HG02759 (cell line): ENCODE data around the gene UBE2V1.
"Not testable (repeated sequence)": the region's sequence is repeated elsewhere in the genome, so short reads cannot be mapped to it uniquely, and the experiment has no call there.

Experiments used
- ATAC-seq: cut with Tn5 transposase; IDR thresholded peaks from one replicate; pipeline ENCODE4 v1.9.1; 2021; ENCODE audit warnings: mild to moderate bottlenecking, moderate library complexity; ENCODE audit not compliant: unreplicated experiment

The UBE2V1 gene

DNA sequence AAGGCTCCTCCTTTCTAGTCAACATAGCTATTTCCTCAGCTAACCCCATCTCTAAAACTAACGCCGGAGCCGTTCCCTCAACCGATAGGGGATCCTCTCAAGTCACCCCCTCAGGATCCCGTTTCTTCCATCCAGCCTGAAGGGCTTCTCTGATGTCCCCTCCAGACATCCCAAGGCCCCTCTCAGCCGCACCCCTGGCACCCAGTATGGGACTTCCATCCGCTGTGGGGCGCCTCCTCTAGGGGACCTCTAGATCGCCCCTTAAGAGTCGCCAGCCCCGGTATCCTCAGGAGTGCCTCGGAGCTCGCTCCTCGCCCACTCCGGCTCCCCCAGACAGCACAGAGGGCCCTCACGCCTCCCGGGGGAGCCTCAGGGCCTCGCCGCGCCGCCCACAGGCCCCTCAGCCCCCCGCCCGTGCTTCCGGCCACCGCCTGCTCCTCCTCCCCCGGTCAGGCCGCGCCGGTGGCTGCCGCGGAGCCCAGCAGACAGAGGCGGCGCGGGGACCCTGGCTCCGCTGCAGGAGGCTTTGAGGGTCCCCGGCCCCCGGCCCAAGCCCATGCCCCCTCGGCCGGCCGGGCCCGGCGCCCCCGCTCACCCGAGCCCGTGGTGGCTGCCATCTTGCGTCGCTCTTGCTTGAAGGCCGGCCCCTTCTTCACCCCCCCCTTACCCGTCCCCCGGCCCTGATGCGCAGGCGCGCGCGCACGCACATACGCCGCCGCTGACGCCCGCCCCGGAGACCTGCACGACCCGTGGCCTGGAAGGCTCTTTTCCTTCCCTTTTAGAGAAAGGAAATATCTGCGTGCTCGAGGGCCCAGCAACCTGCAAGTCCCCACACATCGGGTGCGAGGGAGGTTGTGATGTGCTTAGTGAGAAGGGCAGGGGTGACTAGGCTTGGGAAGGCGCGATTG lies at the start of gene UBE2V1:
TSS of gene UBE2V1 (minus strand) at position 639 of the 908 bp plus-strand sequence. CDS start at position 617, 22 bp downstream.
- ATAC-seq, result peak; percentile 46

DNA sequence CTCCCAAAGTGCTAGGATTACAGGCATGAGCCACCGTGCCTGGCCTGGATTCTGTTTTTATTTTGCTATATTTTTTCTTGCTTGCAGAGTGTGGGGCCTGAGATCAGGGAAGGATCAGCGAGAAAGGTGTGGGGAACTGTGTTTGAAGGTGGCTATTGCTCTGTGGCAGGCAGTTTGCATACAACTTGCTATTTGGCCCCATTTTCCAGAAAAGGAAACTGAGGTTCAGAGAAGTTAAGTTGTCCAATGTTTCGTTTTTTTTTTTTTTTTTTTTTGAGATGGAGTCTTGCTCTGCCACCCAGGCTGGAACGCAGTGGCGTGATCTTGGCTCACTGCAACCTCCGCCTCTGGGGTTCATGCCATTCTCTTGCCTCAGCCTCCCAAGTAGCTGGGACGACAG lies 48.5 kb upstream of the UBE2V1 start:
- not testable (repeated sequence) for ATAC-seq

DNA sequence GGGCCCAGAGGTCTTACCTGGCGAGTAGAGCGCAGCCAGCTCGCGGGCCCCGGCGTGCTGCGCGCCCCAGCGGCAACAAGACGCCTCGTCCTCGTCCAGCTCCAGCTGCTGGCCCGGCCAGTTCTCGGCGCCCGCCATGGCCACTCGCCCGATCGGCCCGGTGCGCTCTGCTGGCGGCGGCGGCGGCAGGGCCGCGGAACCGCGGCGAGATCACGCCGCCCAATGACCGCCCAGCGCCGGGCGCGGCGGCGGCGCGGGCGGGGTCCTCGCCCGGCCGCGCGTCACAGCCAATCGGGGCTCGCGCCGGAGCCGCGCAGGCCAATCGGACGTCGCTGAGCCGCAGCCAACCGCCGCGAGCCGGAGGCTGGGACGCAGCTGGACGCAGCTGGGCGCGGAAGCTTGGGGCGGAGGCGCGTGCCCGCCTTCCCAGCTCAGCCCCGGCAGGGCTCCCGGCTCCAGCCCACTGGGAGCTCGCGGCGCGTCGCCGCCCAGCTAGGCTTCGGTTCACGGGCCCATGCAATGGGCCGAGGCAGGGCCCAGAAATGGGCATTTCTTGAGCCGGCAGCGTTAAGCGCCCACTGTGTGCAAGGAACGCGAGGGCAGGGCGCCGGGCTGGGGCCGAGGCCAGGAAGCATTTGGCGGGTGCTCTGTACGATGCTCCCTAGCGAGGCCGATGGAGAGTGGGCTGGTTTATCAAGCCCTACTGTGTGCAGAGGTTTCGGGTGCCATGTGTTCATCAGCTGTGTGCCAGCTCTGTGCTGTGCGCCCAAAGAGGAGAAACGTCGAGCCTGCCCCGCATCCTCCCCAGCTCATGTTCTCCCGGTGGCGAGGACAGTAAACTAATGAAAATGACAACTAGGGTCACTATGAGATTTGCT lies 40.8 kb upstream of the UBE2V1 start, which contains the start of gene PEDS1:
TSS of gene PEDS1 (minus strand) at position 224 of the 878 bp plus-strand sequence. CDS start at position 138, 86 bp downstream.
- peak; percentile 96 for ATAC-seq

DNA sequence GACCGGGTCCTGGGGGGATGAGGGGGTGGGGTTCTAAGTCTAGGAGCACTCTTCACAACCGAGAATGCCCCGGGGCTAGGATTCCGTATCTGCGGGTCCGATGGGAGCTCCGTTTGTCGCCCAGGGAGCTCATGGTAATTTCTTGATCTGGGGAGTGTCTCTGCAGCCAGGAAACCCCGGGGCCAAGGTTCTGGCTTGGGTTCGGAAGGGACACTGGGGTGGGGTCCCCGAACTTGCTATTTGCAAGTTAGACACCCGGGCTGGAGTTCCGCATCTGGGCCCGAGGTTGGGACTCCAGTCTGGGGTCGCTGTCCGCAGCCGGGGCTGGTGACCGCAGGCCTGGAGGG lies 40.2 kb upstream of the UBE2V1 start:
- peak; percentile 1 for ATAC-seq

DNA sequence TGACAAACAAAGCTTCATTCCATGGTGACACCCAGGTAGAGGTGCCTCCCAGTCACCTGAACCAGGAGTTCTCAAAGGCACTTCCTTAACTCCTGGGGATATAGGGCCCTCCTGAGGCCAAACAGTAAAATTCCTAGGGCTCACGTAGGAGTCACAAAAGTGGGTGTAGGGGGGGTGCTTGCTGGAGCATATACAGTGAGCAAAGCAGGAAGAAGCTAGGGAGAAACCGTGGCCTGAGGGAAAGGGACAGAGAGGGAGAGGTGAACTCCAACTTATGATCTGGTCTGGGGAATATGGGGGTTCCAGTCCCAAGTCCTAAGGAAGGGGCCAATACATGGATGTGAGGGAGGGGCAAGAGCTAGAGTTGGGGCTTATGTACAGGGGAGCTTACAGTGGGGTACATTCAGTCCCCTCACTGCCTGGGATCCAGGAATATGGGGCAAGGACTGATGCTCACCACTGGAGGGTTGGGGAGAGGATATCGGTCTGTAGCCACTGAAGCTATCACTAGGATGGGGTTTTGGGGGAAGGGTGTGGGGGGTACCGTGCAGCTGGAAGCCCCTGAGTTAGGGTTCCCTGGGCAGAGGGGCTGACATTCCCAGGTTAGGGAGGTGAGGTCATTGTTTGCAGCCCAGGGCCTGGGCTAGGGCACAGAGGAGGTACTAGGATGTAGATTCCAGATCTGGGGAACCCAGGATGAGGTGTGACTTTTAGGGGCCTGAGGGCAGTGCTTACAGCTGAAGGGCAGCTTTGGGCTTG lies 39.6 kb upstream of the UBE2V1 start:
- ATAC-seq, result no peak

DNA sequence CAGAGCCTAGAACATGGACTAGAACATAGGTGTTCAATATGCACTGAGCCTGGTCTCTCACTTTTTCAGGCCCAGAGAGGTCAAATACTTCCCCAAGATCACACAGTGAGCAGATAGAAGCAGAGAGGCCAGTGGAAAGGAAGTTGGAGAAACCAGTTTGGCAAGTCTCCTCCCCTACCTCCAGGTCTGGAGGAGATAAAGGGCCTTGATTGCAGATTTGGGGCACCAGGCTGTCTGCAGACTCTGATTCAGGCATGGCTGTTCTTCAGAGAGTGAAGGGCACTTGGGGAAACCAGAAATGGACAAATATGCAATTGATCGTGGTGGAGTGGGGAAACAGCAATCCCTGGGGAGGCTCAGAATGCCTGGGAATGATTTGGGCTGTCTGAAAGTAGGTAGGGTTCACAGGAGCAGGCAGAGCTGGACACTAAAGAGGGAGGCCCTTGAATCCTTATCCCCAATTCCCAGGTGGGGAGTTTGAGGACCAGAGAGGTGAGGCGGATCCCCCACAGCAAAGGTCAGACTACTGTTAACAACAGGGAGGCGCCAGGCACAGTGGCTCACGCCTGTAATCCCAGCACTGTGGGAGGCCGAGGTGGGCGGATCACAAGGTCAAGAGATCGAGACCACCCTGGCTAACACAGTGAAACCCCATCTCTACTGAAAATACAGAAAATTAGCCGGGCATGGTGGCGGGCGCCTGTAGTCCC lies 38.2 kb upstream of the UBE2V1 start:
- ATAC-seq, result no peak

DNA sequence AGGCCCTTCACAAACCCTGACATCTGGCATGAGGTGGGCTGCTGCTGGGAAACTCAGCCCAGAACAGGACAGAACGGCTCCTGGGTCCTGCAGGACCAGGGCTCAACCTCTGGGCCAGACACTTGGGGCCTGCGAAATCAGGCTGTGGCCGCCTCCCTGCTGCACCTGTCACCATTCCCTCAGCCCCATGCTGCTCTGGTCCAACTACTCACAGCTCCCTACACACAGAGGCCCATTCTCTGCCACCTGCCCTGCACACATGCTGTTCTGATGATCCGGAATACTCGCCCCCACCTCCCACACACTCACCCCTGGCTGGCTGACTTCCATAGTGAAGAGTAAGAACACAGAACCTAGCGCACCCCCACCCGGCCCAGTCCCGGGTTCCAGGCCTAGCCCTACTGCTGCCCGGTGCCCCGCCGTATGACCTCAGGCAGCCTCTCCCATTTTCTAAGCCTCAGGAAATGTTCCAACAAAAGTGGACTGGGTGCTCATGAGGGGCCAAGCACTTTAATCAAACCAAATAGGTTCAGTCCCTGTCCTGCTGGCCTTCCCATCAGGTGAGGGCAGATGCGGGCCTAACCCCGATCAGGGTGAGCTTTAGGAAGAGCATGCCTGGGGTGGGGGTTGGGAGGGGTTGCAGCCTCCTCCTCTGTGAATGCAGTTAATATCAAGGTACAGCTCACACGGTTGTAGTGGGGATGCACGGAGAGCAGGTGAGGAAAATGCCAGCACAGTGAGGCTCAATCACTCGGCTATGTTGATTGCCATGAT lies 36.7 kb upstream of the UBE2V1 start:
- no peak for ATAC-seq

DNA sequence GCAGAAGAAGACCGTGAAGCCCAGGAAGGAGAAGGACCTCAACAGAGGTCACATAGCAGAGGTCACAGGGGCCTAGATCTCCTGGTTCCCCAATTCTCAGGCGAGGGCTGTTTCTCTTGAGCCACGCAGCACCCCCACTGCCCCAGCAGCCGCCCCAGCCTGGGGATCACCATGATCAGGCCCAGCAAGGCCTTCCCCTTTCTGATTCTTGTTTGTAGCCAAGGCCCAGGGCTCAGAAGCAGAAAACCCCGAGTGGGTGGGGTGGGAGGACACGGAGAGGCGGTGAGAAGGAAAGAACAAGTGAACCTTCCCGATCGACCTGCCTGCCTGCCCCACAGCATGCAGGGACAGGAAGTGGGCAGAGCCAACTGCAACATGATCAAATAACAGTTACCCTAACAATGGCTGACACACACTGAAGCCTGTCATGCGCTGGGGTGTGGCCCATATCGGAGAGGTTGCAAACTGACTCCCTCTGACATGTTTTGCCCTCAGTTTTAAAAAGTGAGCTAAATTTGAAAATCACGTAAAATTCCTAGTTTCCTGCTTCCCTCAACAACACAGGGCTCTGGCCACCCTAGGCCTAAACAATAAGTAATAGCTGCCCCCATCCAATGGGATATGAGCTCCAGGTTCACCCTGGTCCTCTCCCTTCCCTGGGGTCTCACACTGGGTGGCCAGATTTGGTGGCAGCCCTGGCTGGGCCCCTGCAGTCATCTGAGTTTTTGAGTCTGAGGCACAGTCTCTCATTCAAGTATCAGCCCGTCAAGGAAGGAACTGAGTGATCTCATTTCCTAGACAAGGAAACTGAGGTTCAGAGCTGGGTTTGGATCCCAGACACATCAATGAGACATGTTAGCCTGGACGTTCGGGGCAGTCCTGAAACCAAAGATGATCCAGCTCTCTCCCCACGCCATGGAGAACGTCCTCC lies 34.0 kb upstream of the UBE2V1 start:
- peak; percentile 84 for ATAC-seq

DNA sequence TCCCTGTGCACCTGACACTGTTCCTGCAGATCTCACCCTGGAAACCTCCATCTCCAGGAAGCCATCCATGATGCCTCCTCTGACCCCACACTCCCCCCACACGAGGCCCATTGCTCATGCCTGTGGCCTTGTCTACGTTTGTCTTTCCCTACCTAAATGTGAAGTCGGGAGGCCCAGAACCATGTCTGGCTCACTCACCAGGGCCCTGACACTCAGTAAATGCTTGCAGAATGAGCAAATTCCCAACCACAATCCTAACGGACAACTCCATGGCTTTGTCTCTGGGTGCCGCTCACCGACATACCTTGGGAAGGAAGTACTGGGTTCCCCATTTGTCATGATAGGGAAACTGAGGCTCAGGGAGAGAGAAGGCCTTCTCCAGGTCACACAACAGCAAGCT lies 33.3 kb upstream of the UBE2V1 start:
- ATAC-seq, result no peak

DNA sequence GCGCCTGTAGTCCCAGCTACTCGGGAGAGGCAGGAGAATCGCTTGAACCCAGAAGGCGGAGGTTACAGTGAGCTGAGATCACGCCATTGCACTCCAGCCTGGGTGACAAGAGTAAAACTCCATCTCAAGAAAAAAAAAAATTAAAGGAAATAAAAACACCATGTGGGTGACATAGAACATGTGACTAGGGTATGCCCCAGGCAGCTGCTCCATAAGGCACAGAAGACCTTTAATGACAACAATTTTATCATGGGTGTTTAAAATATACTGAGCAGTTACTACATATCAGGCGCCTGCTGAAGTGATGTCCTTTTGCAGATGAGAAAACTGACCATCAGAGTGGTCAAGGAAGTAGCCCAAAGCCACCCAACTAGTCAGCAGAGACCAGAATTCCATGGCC lies 32.6 kb upstream of the UBE2V1 start:
- ATAC-seq, result no peak

DNA sequence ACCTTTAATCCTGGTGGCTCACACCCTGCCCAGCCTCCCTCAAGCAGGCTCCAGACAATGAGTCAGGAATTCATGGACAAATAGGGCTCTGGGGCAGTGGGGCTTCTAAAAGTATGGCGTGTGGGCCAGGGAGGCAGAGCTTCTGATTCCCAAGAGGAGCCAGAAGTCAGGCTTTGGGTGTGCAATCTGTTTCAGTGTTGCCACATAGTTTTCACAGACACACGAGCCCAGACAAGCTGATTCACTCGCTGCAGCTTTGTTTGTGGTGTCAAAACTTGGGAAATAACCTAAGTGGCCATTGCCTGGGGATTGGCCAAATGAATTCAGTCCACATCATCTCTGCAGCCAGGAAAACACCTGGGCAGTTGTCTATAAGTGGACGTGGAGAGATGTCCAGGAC lies 31.4 kb upstream of the UBE2V1 start:
- no peak for ATAC-seq

DNA sequence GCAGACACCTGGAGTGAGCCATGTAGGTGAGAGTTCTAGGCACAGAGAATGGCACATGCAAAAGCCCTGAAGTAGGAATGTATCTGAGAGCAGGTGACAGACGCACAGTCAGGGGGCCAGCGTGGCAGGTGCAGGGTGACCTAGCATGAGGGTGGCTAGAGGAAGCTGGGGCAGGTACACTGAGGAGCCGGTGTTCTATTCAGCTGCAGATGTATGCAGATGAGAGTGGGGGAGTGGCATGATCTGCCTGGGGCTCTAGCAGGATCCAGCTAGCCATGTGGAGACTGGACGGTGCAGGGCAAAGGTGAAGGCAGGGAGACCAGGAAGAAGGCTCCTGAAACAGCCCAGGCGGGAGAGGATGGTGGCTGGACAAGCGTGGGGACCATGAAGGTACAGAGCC lies 29.9 kb upstream of the UBE2V1 start:
- ATAC-seq, result no peak

DNA sequence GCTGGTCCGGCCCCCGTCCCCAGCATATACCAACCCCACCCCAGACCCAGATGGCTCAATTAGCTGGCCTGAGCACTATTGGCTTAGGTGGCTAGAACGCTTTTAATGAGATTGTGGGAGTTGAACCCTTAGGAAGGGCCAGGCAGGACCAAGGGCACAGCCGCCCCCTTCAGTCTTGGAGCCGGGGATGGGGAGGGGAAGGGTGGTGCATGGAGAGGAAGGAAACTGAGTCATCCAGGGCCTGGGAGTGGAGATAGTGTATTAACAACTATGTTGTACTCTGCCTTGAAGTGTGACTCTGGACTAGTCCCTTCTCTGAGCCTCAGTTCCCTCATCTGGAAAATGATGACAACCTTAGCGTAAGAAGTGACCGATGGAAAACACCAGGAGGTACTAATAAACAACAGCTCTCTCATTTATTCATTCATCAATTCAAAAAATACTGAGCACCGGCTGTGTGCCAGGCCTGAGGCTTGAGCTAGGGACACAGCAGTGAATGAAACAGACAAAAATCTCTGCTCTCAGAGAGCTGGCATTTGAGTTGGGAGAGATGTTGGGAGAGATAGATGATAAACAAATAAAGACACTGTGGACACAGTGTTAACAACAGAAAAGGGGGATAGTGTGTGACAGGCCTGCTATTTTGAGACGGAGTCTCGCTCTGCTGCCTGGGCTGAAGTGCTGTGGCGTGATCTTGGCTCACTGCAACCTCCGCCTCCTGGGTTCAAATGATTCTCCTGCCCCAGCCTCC lies 29.0 kb upstream of the UBE2V1 start:
- ATAC-seq, result no peak

DNA sequence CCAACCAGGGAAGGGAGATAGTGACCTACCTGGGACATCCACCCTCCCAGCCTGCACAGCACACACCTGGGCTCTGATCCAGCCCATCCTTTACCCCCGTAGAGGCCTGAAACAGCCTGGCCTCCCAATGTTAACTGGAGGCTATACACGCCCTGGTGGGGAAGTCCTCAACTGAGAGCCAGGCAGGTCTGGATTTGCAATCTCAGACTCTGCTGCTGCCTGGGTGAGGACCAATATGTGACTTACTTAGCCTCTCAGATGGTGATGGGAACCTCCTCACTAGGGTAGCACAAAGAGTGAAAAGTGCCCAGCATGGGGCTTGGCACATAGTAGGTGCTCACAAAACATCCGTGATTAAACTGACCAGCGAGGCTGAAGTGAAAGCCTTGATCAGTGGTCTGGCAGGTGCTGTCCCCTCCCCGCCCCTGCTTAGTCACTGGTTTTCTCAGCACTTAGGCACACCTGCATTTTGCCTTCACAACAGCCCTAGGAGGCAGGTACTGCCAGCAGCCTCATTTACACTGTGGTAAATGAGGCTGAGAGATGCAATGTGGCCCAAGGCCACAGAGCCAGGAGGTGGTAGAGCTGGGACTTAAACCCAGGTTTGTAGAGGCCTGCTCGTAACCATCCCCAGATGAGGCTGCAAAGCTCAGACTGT lies 28.2 kb upstream of the UBE2V1 start:
- no peak for ATAC-seq

DNA sequence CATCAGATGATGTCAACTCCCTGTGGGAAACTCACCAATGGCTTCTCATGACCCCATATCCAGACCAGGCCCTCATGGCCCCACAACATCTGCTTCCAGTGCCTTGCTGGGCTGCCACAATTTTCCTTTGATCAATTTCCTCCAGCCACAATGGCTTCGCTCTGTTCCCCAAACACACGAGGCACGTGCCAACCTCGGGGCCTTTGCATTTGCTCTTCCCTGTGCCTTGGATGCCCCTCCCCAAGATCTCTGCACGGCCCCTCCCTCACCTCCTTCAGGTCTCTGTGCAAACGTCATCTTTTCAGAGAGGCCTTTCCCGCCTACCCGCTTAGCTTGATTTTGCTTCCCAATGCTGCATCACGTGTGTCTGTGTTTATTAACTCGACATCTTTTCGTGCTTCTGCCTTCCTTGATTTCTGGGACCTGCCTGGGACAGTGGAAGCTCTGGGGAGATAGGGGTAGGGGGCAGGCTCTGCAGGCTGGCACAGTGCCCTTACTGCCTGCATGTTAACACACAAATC lies 27.4 kb upstream of the UBE2V1 start:
- ATAC-seq, result no peak

DNA sequence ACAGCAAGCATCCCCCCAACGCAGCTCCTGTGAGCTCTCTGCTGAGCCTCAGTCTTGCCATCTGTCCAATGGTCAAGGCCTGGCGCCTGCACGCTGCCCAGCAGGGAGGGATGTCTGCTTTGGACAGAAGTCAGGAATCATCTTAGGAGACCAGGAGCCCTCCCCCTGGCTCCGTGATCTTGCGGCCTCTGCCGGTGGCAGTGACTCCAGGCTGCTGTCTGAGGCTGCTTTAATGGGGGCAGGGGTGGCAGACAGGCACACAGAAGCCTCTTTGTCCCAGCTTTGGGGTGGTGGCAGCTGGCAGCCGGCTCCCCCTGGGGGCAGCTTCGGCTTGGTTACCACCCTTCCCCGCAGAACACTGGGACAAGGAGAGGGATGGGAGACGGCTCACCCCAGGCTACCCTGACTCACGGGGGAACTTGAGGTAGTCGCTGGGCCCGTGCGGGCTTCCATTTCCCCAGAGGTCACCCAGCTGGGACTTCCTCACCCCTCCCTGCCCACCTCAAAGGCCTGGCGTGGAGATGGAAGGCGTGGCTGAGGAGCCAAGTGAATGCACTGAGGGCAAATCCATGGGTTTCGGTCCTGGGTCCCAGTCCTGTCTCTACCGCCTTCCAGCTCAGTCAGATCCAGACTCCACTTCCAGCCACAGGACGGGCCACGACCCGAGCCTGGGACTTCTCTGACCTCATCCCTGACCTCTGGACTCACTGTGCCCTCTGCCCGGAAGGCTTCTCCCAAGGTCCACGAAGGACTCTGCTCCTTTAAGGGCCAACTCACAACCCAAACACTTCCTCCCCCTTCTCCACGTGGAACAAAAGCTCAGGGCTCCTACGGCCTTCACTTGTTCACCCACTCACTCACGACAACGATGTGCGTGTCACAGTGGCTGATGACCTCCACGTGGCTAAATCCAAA lies 25.8 kb upstream of the UBE2V1 start:
- no peak for ATAC-seq
